Spinal cord (tissue), 10 donors: ENCODE results near the gene SDK2. TPM values are rescaled to one million over a fixed set of nuclear protein-coding genes. Genes with fewer than 3 reads are reported as not detected.
A peak's percentile ranks its signal among the peaks of the same experiment; 100 is the strongest.

Experiments used
- DNase-seq, 6 donors: peaks; one replicate each; pipeline versions ENCODE4 v3.0.0 to v3.0.0-alpha.2; 2013 to 2015; ENCODE audit warnings: low spot score in 6 of 6, low read depth in 4 of 6
- H3K27ac ChIP-seq: one replicate; pipeline ENCODE4 v1.5.1; 2013; ENCODE audit warnings: low read depth, low read length, control low read depth
- H3K27me3 ChIP-seq: one replicate; pipeline ENCODE4 v1.6.1; 2013; ENCODE audit warnings: low read length; ENCODE audit not compliant: control insufficient read depth, insufficient read depth
- H3K36me3 ChIP-seq: one replicate; pipeline ENCODE4 v1.6.1; 2013; ENCODE audit warnings: low read length; ENCODE audit not compliant: control insufficient read depth, insufficient read depth
- H3K4me1 ChIP-seq: one replicate; pipeline ENCODE4 v1.6.1; 2013; ENCODE audit warnings: low read length; ENCODE audit not compliant: control insufficient read depth, insufficient read depth
- H3K4me3 ChIP-seq: one replicate; pipeline ENCODE4 v1.5.1; 2013; ENCODE audit warnings: low read depth, low read length, control low read depth
- H3K9me3 ChIP-seq: one replicate; pipeline ENCODE4 v1.6.1; 2013; ENCODE audit warnings: low read length; ENCODE audit not compliant: control insufficient read depth, insufficient read depth
- WGBS: methylation state at CpG from one replicate; pipeline ENCODE4 v1.1.5; 2013; ENCODE audit warnings: missing lambda C conversion rate; ENCODE audit not compliant: insufficient coverage; 5-methylcytosine and 5-hydroxymethylcytosine counted together
- polyA plus RNA-seq, 2 donors: library from polyadenylated mRNA; unstranded; fragments of 120-200 nt; gene quantifications; one replicate each; pipeline ENCODE4 v1.2.1, GENCODE V29; 2013; ENCODE audit not compliant: insufficient read length in 2 of 2
- total RNA-seq, 2 donors: library from RNA; depleted of rRNA in 1 of 2; stranded (reverse); fragments of 120-200 nt in 1 of 2; fragments of >200 nt in 1 of 2; gene quantifications; one replicate each; pipeline versions ENCODE4 v1.2.3 to v1.2.4, GENCODE V29; 2013 to 2014
- donor health status: healthy.

SDK2 gene
- total and polyA plus RNA-seq, 4 donors: 10.9 to 14.4 (median 12.7) TPM

- Histone ChIP-seq H3K9me3 (no peaks in the 10 kb centered on the region), H3K27me3 (peaks cover 8% of the 10 kb centered on the region), H3K4me1 (peaks cover 61% of the 10 kb centered on the region), H3K27ac (no peak overlapping the region), H3K36me3 (no peaks in the 10 kb centered on the region), H3K4me3 (no peak overlapping the region)
- peak in 1 of 6 donors; percentile 17 for DNase-seq
- WGBS: 37% methylated on average over 7 of the region's 11 CpGs
Measured at GRCh38 chr17:73639322-73639721, 4.9 kb downstream of the SDK2 start.

- H3K27me3 ChIP-seq: peaks cover 8% of the 10 kb centered on the region
- no peaks in the 10 kb centered on the region for H3K36me3 ChIP-seq
- WGBS: no CpG with 5 or more reads among the region's 3 CpGs
- no peak for DNase-seq
- H3K27ac ChIP-seq: no peak overlapping the region
- H3K4me3 ChIP-seq: no peak overlapping the region
- H3K9me3 ChIP-seq: no peaks in the 10 kb centered on the region
- peaks cover 53% of the 10 kb centered on the region for H3K4me1 ChIP-seq
Measured at GRCh38 chr17:73638556-73638955, 5.7 kb downstream of the SDK2 start.

GRCh38 chr17:73637866-73638265 is 6.4 kb downstream of the SDK2 start:
- H3K4me3 ChIP-seq: no peak overlapping the region
- peaks cover 47% of the 10 kb centered on the region for H3K4me1 ChIP-seq
- H3K9me3 ChIP-seq: no peaks in the 10 kb centered on the region
- H3K27me3 ChIP-seq: peaks cover 8% of the 10 kb centered on the region
- WGBS: 73% methylated on average over 3 of the region's 8 CpGs
- H3K27ac ChIP-seq: no peak overlapping the region
- no peaks in the 10 kb centered on the region for H3K36me3 ChIP-seq
- DNase-seq: no peak

GRCh38 chr17:73635101-73635817 is 9.0 kb downstream of the SDK2 start:
- H3K27me3 ChIP-seq: no peaks in the 10 kb centered on the region
- no peak overlapping the region for H3K27ac ChIP-seq
- WGBS: 74% methylated on average over 9 of the region's 12 CpGs
- H3K9me3 ChIP-seq: no peaks in the 10 kb centered on the region
- H3K36me3 ChIP-seq: no peaks in the 10 kb centered on the region
- H3K4me3 ChIP-seq: no peak overlapping the region
- H3K4me1 ChIP-seq: peaks cover 37% of the 10 kb centered on the region
- peak in 1 of 6 donors; percentile 66 for DNase-seq

DNA sequence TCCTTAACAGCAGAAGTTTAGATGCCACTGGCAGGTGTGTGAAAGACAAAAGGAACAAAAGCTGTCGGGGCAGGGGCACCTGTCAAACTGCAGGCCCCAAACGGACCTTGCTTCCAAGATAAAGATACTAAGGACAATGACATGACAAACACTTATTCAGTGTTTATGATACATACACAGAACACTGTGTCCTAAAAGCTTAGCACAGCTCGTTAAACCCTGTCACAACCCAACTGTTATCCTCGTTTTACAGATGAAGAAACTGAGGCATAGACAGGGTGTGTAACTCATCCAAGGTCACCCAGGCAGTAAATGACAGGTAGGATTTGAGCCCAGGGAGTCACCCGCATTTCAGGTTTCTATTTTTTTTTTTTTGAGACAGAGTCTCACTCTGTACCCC is 9.6 kb downstream of the SDK2 start:
- WGBS: 72% methylated on average over 3 of the region's 5 CpGs
- H3K27ac ChIP-seq: no peak overlapping the region
- H3K36me3 ChIP-seq: no peaks in the 10 kb centered on the region
- no peaks in the 10 kb centered on the region for H3K9me3 ChIP-seq
- no peak overlapping the region for H3K4me3 ChIP-seq
- peaks cover 37% of the 10 kb centered on the region for H3K4me1 ChIP-seq
- H3K27me3 ChIP-seq: no peaks in the 10 kb centered on the region
- no peak for DNase-seq

DNA sequence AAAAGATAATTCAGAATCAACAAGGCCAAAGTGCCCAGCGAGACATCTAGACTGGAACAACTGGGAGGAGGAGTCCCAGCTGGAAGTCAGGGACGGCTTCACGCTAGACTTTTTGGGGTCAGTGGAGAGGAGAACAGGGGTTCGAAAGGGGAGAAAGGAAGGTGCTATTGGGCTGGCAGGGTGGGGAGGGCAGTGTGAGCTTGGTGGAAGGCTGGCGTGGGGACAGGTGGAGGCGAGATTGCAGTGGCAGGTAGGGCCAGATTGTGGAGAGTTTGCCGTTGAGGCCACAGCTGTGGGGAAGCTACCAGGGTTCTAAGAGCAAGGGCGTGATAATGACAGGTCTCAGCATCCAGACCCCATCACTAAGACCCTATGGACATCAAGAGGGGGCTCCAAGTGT is 10.5 kb downstream of the SDK2 start:
- DNase-seq: no peak
- WGBS: 91% methylated on average over 7 of the region's 8 CpGs

GRCh38 chr17:73632513-73632912 is 11.7 kb downstream of the SDK2 start:
- Histone ChIP-seq H3K27ac (no peak overlapping the region), H3K4me1 (peaks cover 34% of the 10 kb centered on the region), H3K4me3 (no peak overlapping the region), H3K9me3 (no peaks in the 10 kb centered on the region), H3K36me3 (peaks cover 2% of the 10 kb centered on the region), H3K27me3 (no peaks in the 10 kb centered on the region)
- no CpG with 5 or more reads among the region's 2 CpGs for WGBS
- DNase-seq: no peak

More for the DNA sequence above, 10.5 kb downstream of the SDK2 start:
- Histone ChIP-seq H3K27me3 (no peaks in the 10 kb centered on the region), H3K27ac (no peak overlapping the region), H3K4me1 (peaks cover 32% of the 10 kb centered on the region), H3K4me3 (no peak overlapping the region), H3K9me3 (no peaks in the 10 kb centered on the region), H3K36me3 (no peaks in the 10 kb centered on the region)

DNA sequence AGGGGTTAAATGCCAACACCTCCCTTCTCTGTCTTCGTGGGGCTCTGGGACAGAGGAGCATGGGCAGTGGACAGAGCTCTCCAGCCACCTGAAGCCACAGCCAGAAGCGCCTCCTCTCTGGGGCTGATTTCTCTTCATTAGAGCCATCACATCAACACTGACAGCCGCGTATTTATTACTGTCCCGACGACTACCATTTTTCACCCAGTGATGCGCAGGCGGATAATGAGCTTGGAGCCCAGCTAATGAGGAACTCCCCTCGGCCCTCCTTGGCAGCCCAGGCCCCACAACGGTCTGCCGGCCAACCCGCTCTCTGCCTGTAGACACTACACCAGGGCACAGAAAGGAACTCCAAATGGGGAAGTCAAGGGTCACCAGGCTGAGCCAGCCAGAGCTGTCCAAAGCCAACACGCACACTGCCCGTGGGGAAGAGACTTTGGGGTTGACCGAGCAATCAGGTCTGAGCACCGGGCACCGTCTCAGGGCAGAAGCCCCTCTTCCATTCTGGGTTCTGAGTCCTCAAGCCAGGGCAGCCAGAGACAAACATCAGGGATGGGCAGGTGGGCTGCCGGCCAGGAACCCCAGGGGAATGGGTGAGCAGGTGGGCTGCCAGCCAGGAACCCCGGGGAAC is 13.2 kb downstream of the SDK2 start:
- no peak overlapping the region for H3K4me3 ChIP-seq
- DNase-seq: peak in 1 of 6 donors; percentile 15
- peak overlapping the region; percentile 71 for H3K27ac ChIP-seq
- H3K9me3 ChIP-seq: no peaks in the 10 kb centered on the region
- peaks cover 2% of the 10 kb centered on the region for H3K36me3 ChIP-seq
- no peaks in the 10 kb centered on the region for H3K27me3 ChIP-seq
- H3K4me1 ChIP-seq: peaks cover 42% of the 10 kb centered on the region
- WGBS: 47% methylated on average over 18 of the region's 19 CpGs

DNA sequence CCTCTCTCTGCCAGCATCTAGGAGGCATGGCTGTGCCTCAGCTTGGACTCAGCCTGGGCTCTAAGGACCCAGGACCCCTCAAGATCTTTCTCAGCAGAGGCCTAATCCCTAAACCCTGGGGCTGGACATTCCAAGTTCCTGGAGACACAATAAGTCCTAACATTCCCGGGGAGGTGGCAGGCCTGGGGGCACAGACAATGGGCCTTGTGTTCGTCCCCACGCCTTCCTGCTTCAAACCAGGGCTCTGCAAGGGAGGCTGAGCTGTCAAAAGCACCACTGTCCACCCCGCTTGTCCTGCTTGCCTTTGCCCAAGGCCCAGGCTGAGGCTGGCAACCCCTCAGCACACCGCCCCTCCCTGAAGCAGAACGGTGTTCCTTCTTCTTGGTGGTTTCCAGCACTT is 13.7 kb downstream of the SDK2 start:
- H3K36me3 ChIP-seq: peaks cover 2% of the 10 kb centered on the region
- peaks cover 48% of the 10 kb centered on the region for H3K4me1 ChIP-seq
- peak in 1 of 6 donors; percentile 64 for DNase-seq
- H3K27ac ChIP-seq: peak overlapping the region; percentile 71
- H3K9me3 ChIP-seq: no peaks in the 10 kb centered on the region
- 54% methylated on average over 4 of the region's 6 CpGs for WGBS
- no peak overlapping the region for H3K4me3 ChIP-seq
- H3K27me3 ChIP-seq: no peaks in the 10 kb centered on the region
